Measurements from ENCODE around the gene SSBP3.

Gene SSBP3

DNA sequence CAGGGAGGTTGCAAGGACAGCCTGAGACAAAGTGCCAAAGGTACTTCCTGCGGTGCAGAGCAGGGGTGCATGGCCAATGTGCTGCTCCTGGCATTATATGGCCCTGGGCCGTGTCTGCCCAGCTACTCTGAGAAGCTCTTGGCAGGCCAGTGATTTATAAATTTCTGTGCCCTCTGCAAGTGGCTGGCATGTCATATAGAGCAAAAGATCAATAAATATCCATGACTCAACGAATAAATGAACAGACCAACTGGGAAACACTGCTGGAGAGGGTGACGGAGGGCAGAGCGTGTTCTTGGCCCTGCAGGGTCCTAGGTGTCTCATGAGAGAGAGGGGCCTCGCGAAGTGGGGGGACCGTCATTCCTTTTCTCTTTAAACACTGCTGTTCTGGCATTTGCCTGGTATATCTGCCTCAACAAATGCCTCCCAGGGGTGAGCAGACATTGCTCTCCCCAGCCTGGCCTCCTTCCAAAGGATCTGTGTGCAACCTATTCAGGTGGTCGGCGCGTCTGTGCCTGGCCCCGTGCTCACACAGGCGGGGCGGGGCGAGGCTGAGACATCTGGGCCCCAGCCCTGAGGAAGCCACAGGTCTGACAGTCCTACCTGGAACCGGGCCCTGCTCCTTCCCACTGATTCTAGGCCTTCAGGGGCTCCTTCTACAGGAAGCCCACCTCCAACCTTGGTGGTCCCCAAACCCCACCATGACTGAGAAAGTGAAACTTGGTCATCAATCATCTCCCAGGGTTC lies 123.9 kb downstream of the SSBP3 start:
- no peak for DNase-seq (ENCODE audit: low read depth)
- no peak overlapping the region for H3K4me3 ChIP-seq (ENCODE audit: low read depth, low read length)
- TF ChIP-seq, protein P1, sequence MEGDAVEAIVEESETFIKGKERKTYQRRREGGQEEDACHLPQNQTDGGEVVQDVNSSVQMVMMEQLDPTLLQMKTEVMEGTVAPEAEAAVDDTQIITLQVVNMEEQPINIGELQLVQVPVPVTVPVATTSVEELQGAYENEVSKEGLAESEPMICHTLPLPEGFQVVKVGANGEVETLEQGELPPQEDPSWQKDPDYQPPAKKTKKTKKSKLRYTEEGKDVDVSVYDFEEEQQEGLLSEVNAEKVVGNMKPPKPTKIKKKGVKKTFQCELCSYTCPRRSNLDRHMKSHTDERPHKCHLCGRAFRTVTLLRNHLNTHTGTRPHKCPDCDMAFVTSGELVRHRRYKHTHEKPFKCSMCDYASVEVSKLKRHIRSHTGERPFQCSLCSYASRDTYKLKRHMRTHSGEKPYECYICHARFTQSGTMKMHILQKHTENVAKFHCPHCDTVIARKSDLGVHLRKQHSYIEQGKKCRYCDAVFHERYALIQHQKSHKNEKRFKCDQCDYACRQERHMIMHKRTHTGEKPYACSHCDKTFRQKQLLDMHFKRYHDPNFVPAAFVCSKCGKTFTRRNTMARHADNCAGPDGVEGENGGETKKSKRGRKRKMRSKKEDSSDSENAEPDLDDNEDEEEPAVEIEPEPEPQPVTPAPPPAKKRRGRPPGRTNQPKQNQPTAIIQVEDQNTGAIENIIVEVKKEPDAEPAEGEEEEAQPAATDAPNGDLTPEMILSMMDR (IDR thresholded peaks at IDR 0.05; ENCODE audit: control insufficient read depth, extremely low read depth, insufficient read depth), result no peak

DNA sequence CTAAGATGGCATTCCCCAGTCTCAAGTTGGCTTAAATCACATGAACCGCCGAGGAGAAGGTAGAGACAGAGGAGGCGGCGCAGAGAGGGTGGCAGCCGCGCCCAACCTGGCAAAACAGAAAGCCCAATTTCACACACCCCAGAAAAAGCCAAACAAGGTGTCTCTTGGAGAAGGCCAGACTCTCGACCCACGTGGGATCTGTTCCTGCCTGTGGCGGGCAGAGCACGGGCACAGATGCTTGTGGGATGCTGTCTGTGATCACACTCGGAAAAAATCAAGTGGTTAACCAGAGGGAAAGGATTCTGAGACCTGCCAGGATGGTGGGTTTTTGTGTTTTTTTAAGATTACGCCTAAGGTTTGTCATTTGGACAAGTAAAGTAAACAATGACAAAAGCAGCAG lies 125.5 kb downstream of the SSBP3 start:
- H3K4me3 ChIP-seq (ENCODE audit: low read depth, low read length), result no peak overlapping the region
- no peak for DNase-seq (ENCODE audit: low read depth)
- TF ChIP-seq, protein P1 (IDR thresholded peaks at IDR 0.05; ENCODE audit: control insufficient read depth, extremely low read depth, insufficient read depth), result no peak

DNA sequence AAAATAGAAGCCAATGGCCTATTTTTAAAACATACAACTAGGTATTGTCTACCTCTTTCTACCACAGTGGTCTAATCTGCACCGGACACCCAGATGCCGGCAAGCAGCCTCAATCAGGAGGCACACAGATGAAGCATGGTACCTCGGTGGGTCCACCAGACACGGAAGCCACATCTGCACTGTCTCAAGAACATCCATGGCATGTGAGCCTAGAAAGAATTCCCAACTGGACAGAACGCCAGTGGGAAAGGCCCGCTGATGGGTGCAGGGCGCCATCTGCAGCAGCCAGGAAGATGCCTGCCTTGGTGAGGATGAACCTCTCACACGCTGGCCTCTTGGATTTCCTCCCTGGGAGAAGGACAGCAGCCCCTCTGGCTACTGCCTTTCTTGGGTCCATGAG lies 126.7 kb downstream of the SSBP3 start:
- no peak overlapping the region for H3K4me3 ChIP-seq (ENCODE audit: low read depth, low read length)
- no peak for DNase-seq (ENCODE audit: low read depth)
- TF ChIP-seq, protein P1 (IDR thresholded peaks at IDR 0.05; ENCODE audit: control insufficient read depth, extremely low read depth, insufficient read depth), result no peak

DNA sequence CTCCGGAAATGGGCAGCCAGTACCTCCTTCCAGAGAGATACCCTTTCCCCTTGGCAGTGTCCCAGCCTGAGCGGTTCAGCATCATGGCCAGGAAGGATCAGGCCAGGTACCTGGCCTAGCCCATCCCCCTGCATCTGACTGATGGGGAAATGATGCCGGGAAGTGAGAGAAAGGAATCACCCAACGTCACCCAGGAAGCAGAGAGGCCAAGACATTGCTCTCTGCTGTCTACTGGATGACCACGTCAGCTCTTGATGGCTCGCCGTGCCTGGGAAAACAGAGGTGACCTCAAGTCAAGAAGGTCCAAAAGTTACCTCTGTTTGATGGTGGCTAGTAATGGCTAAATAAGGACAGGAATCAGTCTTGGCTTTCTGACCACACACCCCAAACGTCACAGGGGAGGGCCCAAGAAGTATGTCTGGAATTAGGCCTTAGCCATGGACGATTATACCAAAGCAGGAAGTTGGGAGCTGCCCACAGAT lies 127.2 kb downstream of the SSBP3 start:
- TF ChIP-seq, protein P1 (IDR thresholded peaks at IDR 0.05; ENCODE audit: control insufficient read depth, extremely low read depth, insufficient read depth), result no peak
- no peak for DNase-seq (ENCODE audit: low read depth)
- no peak overlapping the region for H3K4me3 ChIP-seq (ENCODE audit: low read depth, low read length)

DNA sequence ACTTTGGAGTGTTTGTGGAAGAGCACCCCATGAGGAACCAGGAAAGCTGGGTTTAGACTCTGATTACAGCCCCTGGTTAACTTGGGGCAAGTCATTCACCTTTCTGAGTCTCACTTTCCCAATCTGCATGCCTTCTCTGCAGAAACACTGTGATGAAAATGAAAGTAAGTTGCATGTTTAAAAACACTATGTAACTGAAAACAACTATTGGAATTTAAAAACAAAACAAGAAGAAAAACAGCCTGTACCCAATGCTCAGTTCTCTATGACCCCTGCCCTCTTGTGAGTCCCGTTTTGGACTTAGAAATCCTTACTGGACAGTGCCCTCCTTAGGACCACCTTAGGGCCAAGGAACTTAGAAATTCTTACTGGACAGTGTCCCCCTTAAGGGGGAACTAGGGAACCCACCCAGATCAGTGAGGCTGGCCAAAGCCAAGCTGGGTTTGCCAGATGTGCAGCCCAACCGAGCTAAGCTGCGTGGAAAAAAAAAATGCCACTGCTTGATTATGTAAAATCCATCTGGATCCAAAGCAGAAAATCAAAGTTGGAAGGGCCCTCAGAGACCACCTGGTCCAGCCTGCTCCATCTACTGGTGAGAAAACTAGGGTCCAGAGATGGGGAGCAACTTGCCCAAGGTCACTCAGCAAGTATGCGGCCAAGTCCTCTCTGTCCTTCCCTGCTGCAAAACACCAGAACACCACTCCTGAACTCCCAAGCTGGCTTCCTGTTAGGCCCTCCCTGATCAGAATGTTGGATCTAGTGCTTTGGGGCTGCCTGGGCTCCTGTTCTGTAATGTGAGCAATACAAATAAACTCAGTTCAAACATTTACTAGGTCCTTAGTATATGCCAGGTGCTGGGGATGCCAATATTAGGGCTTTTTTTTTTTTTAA lies 128.5 kb downstream of the SSBP3 start:
- DNase-seq (ENCODE audit: low read depth), result peak; percentile 93
- no peak overlapping the region for H3K4me3 ChIP-seq (ENCODE audit: low read depth, low read length)
- TF ChIP-seq, protein P1 (IDR thresholded peaks at IDR 0.05; ENCODE audit: control insufficient read depth, extremely low read depth, insufficient read depth), result no peak

DNA sequence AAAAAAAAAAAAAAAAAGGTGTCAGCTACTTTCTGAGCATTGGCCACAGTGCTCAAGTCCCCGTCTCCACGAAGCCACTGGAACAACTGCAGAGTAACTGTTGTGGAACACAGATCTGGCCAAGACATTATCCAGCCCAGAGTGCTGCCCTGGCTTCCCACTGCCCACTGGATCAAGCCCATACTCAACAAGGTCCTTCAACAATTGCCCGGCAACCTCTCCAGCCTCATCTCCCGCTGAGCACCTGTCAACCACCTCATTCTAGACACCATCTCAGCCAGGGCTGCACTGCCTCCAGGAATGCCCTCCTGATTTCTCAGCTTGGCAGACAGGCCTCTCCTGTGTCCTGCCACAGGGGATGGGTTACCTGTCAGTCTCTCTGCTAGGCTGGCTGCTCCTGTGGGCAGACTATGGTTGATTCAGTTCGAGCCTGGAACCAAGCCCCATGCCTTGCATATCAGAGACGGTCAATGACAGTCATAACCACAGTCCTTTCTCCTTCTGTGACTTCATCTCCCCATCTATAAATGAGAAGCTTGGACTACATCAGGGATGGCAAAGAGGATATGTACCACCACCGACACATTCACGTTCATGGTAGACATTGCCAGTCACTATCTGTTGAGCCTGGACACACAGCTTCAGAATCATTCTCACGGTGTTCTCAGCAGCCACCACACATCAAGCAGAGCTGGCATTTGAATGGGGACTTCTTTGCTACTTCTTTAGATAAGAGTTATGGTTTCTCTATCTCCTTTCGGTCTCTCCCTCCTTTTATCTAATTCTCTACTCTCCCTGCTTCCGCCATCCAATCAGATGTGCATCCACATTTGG lies 129.4 kb downstream of the SSBP3 start:
- DNase-seq (ENCODE audit: low read depth), result no peak
- TF ChIP-seq, protein P1 (IDR thresholded peaks at IDR 0.05; ENCODE audit: control insufficient read depth, extremely low read depth, insufficient read depth), result no peak
- no peak overlapping the region for H3K4me3 ChIP-seq (ENCODE audit: low read depth, low read length)
